ENCODE measurements around the gene ABHD17A.

DNA sequence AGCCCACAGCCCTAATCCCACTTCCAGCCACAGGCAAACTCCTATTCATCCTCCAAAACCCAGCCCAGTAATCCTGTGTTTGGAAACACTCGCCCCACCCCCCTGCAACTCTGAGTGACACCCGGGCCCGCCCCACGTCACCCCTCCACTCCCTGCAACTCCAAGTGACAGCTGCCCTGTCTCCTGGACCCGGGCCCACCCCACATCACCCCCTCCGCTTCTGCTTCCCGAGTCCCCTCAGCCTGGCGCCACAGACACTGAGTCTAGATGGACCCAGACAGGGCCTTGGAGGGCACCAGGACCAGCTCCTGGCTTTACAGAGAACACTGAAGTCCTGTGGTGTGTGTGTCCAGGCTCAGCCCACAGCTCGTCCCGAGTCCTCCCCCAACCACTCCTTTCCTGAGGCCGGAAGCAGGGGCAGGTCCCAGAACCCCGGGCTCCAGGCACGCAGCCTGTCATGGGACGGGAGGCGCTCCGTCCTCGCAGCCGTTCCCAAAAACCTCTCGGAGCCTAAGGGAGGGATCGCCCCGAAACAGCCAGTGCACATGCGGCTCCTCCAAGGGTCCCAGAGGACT lies 44.7 kb downstream of the ABHD17A start:
- TF ChIP-seq, protein P1, sequence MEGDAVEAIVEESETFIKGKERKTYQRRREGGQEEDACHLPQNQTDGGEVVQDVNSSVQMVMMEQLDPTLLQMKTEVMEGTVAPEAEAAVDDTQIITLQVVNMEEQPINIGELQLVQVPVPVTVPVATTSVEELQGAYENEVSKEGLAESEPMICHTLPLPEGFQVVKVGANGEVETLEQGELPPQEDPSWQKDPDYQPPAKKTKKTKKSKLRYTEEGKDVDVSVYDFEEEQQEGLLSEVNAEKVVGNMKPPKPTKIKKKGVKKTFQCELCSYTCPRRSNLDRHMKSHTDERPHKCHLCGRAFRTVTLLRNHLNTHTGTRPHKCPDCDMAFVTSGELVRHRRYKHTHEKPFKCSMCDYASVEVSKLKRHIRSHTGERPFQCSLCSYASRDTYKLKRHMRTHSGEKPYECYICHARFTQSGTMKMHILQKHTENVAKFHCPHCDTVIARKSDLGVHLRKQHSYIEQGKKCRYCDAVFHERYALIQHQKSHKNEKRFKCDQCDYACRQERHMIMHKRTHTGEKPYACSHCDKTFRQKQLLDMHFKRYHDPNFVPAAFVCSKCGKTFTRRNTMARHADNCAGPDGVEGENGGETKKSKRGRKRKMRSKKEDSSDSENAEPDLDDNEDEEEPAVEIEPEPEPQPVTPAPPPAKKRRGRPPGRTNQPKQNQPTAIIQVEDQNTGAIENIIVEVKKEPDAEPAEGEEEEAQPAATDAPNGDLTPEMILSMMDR (IDR thresholded peaks at IDR 0.05) = no peak
- TF ChIP-seq POLR2A (IDR thresholded peaks at IDR 0.05) = no peak

All from uterus (tissue), 2 donors.